CD1c-positive myeloid dendritic cell (primary cell): ENCODE results near the gene CASP3.

Experiments
- DNase-seq: peaks from one replicate; pipeline ENCODE4 v3.0.0-alpha.2; 2016; ENCODE audit errors: extremely low spot score

Gene CASP3

DNA sequence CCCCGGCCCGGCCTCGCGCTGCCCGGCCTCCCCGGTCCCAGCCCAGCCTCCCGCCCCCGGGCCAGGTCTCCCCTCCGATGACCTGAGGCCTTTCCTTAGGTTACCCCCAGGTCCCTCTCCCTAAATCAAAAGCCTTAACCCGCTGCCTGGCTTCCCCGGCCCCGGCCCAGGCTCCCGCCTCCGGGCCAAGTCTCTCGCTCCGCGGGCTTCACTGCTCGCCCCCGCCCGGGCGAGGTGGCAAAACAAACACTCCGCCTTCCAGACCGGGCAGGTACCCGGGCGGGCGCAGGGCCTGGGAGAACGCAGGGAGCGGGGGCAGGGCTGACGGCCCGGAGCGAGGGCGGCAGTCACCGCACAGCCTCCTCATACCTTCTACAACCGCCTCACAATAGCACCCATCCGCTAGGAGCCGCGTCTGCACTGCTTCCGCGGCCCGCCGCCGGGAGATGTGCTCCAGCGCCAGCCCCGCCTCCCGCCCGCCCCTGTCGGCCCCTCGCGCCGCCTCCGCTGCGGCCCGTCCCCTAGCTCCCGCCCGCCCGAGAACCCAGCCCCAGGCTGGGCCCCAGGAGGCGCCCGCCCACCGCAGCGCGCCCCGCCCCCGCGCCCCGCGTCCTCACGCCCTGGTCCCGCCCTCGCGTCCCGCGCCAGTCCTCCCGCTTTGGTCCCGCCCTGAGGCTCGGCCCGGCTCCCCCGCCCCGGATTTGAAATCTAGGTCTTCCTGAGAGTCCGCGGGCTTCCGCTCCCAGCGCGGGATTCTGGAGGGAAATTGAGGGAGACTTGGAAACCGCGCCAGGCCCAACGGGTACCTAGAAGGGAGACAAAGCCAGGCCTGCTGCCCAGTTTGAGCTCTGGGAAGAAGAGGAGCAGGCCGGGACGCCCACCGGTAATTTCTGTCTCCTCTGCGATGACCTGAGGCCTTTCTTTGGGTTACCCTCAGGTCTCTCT is at the start of gene CASP3, which contains the start of gene PRIMPOL:
Gene CASP3, minus strand, starts transcription at position 422 of the 945 bp plus-strand sequence. CDS start 10,994 bp downstream, outside the sequence.
Gene PRIMPOL, plus strand, starts transcription at position 713 of the 945 bp plus-strand sequence. CDS start 7,403 bp downstream, outside the sequence.
- peak; percentile 96 for DNase-seq

- no peak for DNase-seq
Measured at GRCh38 chr4:184697956-184698355, 48.7 kb upstream of the CASP3 start.

- DNase-seq = no peak
Measured at GRCh38 chr4:184695178-184695896, 46.1 kb upstream of the CASP3 start.

DNA sequence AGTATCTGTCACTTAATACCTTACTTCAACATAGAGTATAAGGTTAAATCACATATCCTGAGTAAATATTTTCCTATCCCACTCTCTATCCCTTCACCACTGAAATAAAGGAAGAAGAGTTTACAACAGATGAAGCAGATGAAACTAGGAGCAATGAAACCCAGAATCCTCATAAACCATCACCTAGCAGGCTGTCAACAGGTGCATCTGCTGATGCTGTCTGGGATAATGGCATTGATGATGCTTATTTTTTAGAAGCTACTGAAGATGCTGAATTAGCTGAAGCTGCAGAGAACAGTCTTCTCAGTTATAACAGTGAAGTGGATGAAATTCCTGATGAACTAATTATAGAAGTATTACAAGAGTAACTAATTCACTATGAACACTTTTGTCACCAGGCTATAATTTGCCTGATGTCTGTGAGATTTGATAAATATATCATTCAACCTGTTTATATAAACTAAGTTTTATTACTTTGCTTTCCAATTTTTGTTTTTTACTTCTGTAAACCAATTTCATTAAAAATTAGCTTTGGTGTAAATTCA is 45.2 kb upstream of the CASP3 start:
- DNase-seq = no peak

DNA sequence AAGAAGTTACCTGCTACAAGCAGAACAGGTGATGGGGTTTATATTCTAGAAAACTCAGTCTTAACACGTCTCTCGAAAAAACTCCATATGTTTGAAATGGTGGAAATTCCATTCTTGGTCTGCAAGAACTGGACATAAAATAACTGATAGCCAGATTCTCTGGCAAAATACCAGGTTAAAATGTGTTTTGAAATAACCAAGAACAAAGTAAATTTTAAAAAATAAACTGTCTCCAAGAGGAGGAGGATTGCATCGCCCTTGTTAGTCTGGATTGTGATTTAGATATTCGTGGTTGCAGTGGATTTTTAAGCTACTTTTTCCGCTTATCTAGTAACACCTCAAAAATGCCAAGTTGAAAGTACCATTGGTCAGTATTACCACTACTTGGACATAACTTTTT is 43.8 kb upstream of the CASP3 start:
- no peak for DNase-seq

- DNase-seq = no peak
Measured at GRCh38 chr4:184689681-184690080, 40.4 kb upstream of the CASP3 start.

DNA sequence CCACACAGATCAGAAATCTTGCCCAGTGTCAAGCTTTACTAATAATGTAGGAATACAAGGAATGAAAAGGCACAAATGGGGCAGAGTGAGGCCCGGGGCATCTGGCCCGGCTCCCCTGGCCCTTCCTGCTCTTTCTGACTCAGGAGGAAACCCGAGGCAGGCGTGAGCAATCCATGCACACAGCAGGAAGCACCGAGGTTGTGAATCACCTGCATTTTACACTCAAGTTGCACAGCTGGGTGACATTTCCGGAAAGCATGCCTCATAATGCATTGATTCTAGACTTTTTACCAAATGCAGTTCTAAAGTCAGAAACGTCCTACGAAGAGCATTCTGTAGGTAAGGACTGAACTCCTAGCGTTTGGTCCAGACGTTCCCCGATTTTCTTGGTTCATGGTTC is 39.2 kb upstream of the CASP3 start:
- no peak for DNase-seq

DNA sequence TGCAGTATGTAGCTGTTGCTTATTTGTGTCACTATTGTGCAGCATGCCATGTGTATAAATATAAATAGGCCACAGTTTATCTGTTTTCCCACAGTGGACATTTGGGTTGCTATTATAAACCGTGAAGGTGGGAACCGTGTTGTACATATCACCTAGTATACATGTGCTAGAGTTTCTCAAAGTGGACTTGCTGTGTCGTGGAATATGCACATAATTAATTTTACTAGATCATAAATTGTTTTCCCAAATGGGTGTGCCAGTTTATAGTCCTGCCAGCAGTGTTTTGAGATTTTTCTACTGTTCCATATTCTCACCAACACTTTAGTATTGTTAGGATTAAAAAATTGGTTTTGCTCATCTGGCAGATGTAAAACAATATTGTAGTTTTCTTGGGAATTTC is 38.8 kb upstream of the CASP3 start:
- DNase-seq = no peak

DNA sequence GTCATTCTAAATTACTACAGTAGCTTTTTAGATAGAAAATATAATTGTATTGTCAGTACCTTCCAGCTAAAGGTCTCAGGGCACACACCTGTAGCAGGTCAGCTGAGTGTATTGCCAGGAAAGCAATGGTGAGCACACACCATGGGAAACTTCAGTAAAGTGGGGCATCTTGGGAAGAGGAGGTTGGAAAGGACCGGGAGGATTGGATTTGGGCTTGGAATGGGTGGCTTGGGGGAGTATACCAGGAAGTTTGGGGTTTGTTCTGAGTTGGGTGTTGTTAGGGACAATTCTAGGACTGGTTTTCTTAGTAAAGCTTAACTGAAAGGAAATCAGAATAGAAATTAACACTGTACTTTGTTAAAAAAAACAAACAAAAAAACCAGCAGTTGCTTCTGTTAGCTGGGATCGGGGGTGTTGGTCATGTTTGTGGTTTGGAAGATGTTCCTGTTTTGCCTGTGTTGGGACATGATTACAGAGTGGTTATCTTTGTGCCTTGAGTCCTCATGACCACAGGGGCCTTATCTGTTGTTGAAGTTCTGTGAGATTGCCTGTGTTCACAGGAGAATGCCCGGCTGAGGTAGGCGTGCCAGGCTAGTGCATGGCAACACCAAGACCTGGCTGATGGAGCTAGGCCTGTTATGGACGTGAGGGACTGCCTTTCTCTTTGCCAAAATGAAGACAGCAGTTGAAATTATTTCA is 35.4 kb upstream of the CASP3 start:
- peak; percentile 61 for DNase-seq

GRCh38 chr4:184681916-184682315 is 32.7 kb upstream of the CASP3 start:
- no peak for DNase-seq

GRCh38 chr4:184680698-184681097 is 31.5 kb upstream of the CASP3 start:
- no peak for DNase-seq

- DNase-seq = no peak
Measured at GRCh38 chr4:184675821-184676492, 26.7 kb upstream of the CASP3 start.

DNA sequence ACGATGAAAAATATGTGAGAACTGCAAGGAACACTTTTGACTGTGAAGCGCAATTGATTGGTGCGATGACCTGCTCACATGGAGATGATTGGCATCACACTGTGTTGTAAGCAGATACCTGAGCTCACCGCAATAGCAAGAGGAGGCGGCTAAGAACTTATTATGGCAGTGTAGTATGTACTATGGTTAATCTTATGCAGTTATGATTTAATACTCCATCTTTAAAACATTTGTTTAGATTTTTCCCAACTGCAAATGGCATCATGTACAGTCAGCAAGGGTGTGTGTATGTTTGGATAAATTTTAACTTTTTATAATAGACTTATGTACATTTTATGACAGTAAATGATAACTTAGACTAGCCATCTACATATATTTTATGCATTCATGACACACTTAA is 25.8 kb upstream of the CASP3 start:
- DNase-seq = no peak

DNA sequence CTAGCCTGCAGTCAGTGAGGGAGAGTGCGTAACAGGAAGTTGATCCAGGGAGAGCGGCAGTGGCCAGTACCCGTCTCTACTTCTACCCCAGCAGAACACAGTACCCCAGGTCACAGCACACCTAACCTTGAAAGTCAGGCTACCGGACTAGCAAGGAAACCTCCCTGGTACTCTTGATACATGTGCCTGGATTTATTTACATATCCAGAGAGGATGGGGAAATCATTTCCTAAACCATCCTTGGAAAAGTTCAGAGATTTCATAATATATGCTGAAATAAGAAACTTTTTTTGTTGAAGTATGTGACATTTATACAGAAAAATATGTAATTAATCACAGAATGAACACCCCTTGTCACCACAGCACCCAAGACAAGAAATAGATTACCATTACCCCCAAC is 24.8 kb upstream of the CASP3 start:
- no peak for DNase-seq

GRCh38 chr4:184672741-184673140 is 23.5 kb upstream of the CASP3 start:
- DNase-seq = no peak

DNA sequence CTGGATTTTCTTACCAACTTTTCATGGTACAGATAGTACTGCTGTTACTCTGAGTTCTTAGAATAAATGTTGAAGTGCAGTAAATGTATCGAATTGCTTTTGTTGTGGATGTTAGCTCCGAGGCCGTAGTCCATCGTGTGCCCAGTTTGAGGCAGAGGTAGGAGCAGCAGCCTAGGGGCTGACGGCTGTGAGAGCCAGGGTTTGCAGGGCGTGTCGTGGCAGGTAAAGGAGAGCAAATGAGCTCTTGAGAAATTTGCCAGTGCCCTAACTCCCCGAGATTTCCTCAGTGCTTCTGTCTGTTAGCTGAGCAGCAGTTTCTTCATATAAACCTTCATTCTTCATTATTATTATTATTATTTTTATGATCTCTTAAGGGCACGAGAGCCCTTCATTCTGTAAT is 21.9 kb upstream of the CASP3 start:
- DNase-seq = no peak

- DNase-seq = no peak
Measured at GRCh38 chr4:184669251-184669650, 20.0 kb upstream of the CASP3 start.

GRCh38 chr4:184668511-184669114 is 19.4 kb upstream of the CASP3 start:
- DNase-seq = no peak

- DNase-seq = no peak
Measured at GRCh38 chr4:184668096-184668495, 18.8 kb upstream of the CASP3 start.

DNA sequence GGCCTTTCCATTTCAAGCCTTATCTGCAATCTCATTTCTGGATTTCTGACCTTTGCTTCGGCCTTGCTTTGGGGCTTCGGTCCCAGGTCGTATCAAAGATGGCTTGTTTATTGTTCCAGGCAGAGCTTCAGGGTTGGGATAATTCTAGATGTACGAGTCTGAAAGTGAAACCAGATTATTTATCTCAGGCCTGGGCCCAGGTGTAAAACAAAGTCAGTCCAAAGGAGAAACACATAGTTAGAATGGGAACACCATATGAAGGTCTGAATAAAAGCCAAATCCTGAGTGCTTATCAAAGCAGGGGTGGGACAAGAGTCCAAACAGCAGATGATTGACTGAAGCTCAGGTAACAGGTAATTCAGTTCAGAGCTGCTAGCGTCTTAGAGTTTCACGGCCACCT is 17.4 kb upstream of the CASP3 start:
- no peak for DNase-seq
